Suprapubic skin (tissue), 4 donors: ENCODE results near the gene OPTN.

ENCODE experiments used
- POLR2A ChIP-seq, 2 donors: fragments of 450-650 bp; IDR thresholded peaks; one replicate each; pipeline ENCODE4 v1.6.1; 2017; ENCODE audit warnings: antibody characterized with exemption in 2 of 2, mild to moderate bottlenecking in 2 of 2, moderate library complexity in 2 of 2
- POLR2AphosphoS5 ChIP-seq, 3 donors: sonication (generic); formaldehyde crosslinking; IDR thresholded peaks; one replicate each; pipeline ENCODE4 v1.6.1; 2017; ENCODE audit warnings: antibody characterized with exemption in 3 of 3
- TF ChIP-seq, protein P1 (sequence below), 2 donors: fragments of 200-600 bp in 1 of 2; fragments of 450-650 bp in 1 of 2; sonication (generic) in 1 of 2; IDR thresholded peaks; one replicate each; pipeline ENCODE4 v1.5.1; 2016 to 2019; ENCODE audit warnings: antibody characterized with exemption in 2 of 2, mild to moderate bottlenecking in 1 of 2, moderate library complexity in 1 of 2

DNA sequence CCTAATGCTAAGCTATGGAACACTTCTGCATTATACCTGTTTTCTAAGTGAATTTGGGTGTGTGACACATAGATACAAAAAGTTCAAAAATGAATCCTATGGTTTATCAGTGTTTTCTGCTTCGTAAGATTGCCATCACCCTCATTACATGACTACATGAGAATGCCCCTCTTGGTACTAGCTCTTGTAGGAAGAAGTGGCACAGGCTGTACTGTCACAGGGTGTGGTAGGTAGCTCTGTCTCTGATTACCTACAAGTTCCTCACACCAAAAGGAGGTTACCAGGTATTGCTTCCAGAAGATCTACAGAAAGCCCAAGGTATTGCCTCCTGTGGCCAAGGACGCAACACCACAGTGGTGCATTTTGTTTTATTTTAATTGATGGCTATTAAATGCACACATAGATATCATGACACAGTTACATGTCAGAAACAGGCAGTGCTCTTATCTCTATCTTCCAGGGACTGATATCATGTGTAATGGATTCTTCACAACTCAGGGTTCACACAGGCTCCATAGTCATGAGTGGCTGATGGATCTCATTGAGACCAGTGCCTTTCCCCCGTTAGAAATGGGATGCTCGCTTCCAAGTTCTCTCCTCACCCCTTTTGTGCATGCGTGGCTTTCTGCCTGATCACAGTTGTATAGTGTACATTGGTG lies 6.6 kb downstream of the OPTN start:
- TF ChIP-seq POLR2A (IDR thresholded peaks at IDR 0.05) (no peak), POLR2AphosphoS5 (IDR thresholded peaks at IDR 0.05) (no peak)
- TF ChIP-seq, protein P1, sequence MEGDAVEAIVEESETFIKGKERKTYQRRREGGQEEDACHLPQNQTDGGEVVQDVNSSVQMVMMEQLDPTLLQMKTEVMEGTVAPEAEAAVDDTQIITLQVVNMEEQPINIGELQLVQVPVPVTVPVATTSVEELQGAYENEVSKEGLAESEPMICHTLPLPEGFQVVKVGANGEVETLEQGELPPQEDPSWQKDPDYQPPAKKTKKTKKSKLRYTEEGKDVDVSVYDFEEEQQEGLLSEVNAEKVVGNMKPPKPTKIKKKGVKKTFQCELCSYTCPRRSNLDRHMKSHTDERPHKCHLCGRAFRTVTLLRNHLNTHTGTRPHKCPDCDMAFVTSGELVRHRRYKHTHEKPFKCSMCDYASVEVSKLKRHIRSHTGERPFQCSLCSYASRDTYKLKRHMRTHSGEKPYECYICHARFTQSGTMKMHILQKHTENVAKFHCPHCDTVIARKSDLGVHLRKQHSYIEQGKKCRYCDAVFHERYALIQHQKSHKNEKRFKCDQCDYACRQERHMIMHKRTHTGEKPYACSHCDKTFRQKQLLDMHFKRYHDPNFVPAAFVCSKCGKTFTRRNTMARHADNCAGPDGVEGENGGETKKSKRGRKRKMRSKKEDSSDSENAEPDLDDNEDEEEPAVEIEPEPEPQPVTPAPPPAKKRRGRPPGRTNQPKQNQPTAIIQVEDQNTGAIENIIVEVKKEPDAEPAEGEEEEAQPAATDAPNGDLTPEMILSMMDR (IDR thresholded peaks at IDR 0.05) = no peak
